ENCODE data around the gene RPS27L. TPM values are rescaled to one million over a fixed set of nuclear protein-coding genes. Genes with fewer than 3 reads are reported as not detected.

Gene RPS27L
- total and polyA plus RNA-seq, 9 of the 15 experiments (the other 6 are each of a cell fraction or from before 2014, with no cell fraction given) = 72.2 to 382 (median 116) TPM

DNA sequence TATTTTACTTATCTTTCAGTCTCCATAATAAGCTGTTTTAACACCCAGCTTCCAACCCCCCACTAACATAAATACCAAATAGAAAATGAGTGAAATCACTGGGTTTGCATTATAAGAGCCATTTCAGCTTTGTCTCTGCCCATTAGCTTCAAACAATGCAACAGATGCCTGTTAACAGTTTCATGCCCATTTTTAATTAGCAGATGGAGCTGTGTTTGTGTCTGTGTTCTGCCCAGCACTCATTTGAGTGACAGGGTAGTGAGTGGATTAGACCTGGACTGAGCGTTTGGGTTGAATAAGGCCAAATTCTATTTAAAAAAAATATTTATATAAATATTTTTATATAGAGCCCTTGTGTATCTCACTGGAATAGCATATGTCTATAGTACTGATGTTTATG, 39.6 kb upstream of the RPS27L start:
- H3K4me2 ChIP-seq (ENCODE audit: insufficient read depth, low read length) = no peak overlapping the region
- H3K27ac ChIP-seq (ENCODE audit: extremely low read depth, low read depth, low read length) = peak overlapping the region; percentile 31; the same call in 1 of the 3 replicates
- H3K36me3 ChIP-seq (ENCODE audit: control insufficient read depth, insufficient read depth, low read length) = peaks cover 15% of the 10 kb centered on the region
- H2AFZ ChIP-seq (ENCODE audit: low read depth, low read length) = no peak overlapping the region
- H3K4me3 ChIP-seq = no peak overlapping the region
- no peak for DNase-seq (ENCODE audit: extremely low read depth in 1 of 4, low spot score in 3 of 4)
- H3K9me1 ChIP-seq (ENCODE audit: control insufficient read depth, insufficient read depth, low read length) = no peaks in the 10 kb centered on the region
- peaks cover 20 to 92% of the 10 kb centered on the region in 2 experiments for H3K4me1 ChIP-seq (replicated peaks in 1 of 2; ENCODE audit: control insufficient read depth in 2 of 2, insufficient read depth in 2 of 2, low read length in 2 of 2)
- POLR2A ChIA-PET = interaction anchor here (0.7 to 4.1 kb wide), 7 partner anchors 11 to 51 kb away, joined by 3 to 22 read pairs (median 4); no protein-coding TSS in a partner anchor
- no peak for FAIRE-seq
- WGBS (ENCODE audit: insufficient coverage, low coverage, missing lambda C conversion rate) = 94% methylated on average over 1 of the region's 1 CpG
- H3K9me3 ChIP-seq (replicated peaks; ENCODE audit: control insufficient read depth, insufficient read depth, low read depth, low read length) = no peaks in the 10 kb centered on the region
- ATAC-seq = no peak
- peaks cover 99% of the 10 kb centered on the region for H3K79me2 ChIP-seq (ENCODE audit: control insufficient read depth, insufficient read depth, low read length)
- H3K9ac ChIP-seq (ENCODE audit: insufficient read depth in 1 of 2, low read depth in 2 of 2, low read length in 2 of 2) = no peak overlapping the region
- intact Hi-C loops (cut with micrococcal nuclease) (no loop called here), in situ Hi-C loops (cut with MboI) (no loop called here)
- TF ChIP-seq, protein P1, sequence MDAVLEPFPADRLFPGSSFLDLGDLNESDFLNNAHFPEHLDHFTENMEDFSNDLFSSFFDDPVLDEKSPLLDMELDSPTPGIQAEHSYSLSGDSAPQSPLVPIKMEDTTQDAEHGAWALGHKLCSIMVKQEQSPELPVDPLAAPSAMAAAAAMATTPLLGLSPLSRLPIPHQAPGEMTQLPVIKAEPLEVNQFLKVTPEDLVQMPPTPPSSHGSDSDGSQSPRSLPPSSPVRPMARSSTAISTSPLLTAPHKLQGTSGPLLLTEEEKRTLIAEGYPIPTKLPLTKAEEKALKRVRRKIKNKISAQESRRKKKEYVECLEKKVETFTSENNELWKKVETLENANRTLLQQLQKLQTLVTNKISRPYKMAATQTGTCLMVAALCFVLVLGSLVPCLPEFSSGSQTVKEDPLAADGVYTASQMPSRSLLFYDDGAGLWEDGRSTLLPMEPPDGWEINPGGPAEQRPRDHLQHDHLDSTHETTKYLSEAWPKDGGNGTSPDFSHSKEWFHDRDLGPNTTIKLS (IDR thresholded peaks at IDR 0.05; ENCODE audit: borderline replicate concordance, low read depth) = no peak
- TF ChIP-seq, protein P2, sequence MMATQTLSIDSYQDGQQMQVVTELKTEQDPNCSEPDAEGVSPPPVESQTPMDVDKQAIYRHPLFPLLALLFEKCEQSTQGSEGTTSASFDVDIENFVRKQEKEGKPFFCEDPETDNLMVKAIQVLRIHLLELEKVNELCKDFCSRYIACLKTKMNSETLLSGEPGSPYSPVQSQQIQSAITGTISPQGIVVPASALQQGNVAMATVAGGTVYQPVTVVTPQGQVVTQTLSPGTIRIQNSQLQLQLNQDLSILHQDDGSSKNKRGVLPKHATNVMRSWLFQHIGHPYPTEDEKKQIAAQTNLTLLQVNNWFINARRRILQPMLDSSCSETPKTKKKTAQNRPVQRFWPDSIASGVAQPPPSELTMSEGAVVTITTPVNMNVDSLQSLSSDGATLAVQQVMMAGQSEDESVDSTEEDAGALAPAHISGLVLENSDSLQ (IDR thresholded peaks at IDR 0.05) = peak; percentile 74; the same call in 1 of the 2 replicates
- H3K27me3 ChIP-seq (ENCODE audit: control insufficient read depth in 2 of 2, insufficient read depth in 2 of 2, low read length in 2 of 2) = no peaks in the 10 kb centered on the region
- peaks cover 5% of the 10 kb centered on the region; the same call in 1 of the 2 replicates for H4K20me1 ChIP-seq (replicated peaks; ENCODE audit: control insufficient read depth, insufficient read depth, low read length)
- CTCF ChIA-PET (ENCODE audit: low intra/inter-chr PET ratio) = no interaction called here
- BruUV-seq (replicated peaks) = no TSS peak

Measured in K562 (cell line).